ENCODE measurements around the gene COL10A1.
A peak's percentile ranks its signal among the peaks of the same experiment; 100 is the strongest.
"Not testable (repeated sequence)": the region's sequence is repeated elsewhere in the genome, so short reads cannot be mapped to it uniquely, and the experiment has no call there.

Gene COL10A1

GRCh38 chr6:116120430-116120829 lies 5.5 kb downstream of the COL10A1 start:
- DNase-seq (ENCODE audit: low spot score): no peak

- DNase-seq (ENCODE audit: low spot score): no peak
Measured at GRCh38 chr6:116118608-116119007, 7.3 kb downstream of the COL10A1 start.

- no peak for DNase-seq (ENCODE audit: low spot score)
Measured at GRCh38 chr6:116115781-116116180, 10.2 kb downstream of the COL10A1 start.

- no peak for DNase-seq (ENCODE audit: low spot score)
Measured at GRCh38 chr6:116113386-116113785, 12.5 kb downstream of the COL10A1 start.

- no peak for DNase-seq (ENCODE audit: low spot score)
Measured at GRCh38 chr6:116111552-116112528, 14.1 kb downstream of the COL10A1 start.

- DNase-seq (ENCODE audit: low spot score): no peak
Measured at GRCh38 chr6:116108836-116109235, 17.1 kb downstream of the COL10A1 start.

GRCh38 chr6:116106146-116106545 lies 19.8 kb downstream of the COL10A1 start:
- DNase-seq (ENCODE audit: low spot score): no peak

GRCh38 chr6:116105247-116105646 lies 20.7 kb downstream of the COL10A1 start:
- no peak for DNase-seq (ENCODE audit: low spot score)

- DNase-seq (ENCODE audit: low spot score): no peak
Measured at GRCh38 chr6:116104636-116105035, 21.3 kb downstream of the COL10A1 start.

GRCh38 chr6:116102873-116103272 lies 23.1 kb downstream of the COL10A1 start:
- no peak for DNase-seq (ENCODE audit: low spot score)

- no peak for DNase-seq (ENCODE audit: low spot score)
Measured at GRCh38 chr6:116101790-116102189, 24.1 kb downstream of the COL10A1 start.

GRCh38 chr6:116101302-116101718 lies 24.6 kb downstream of the COL10A1 start:
- no peak for DNase-seq (ENCODE audit: low spot score)

GRCh38 chr6:116100419-116101301 lies 25.3 kb downstream of the COL10A1 start, which contains the start of gene NT5DC1:
NT5DC1 (plus strand) TSS chr6:116100853; CDS start chr6:116100931, 78 bp downstream.
- DNase-seq (ENCODE audit: low spot score): peak; percentile 89

GRCh38 chr6:116099036-116099435 lies 26.9 kb downstream of the COL10A1 start:
- no peak for DNase-seq (ENCODE audit: low spot score)

- no peak for DNase-seq (ENCODE audit: low spot score)
Measured at GRCh38 chr6:116096979-116097816, 28.7 kb downstream of the COL10A1 start.

- DNase-seq (ENCODE audit: low spot score): not testable (repeated sequence)
Measured at GRCh38 chr6:116096048-116096759, 29.7 kb downstream of the COL10A1 start.

- no peak for DNase-seq (ENCODE audit: low spot score)
Measured at GRCh38 chr6:116094041-116094440, 31.9 kb downstream of the COL10A1 start.

GRCh38 chr6:116090251-116090650 lies 35.7 kb downstream of the COL10A1 start:
- no peak for DNase-seq (ENCODE audit: low spot score)

GRCh38 chr6:116088946-116089345 lies 37.0 kb downstream of the COL10A1 start:
- DNase-seq (ENCODE audit: low spot score): no peak

- no peak for DNase-seq (ENCODE audit: low spot score)
Measured at GRCh38 chr6:116087437-116088027, 38.4 kb downstream of the COL10A1 start.

GRCh38 chr6:116084284-116084683 lies 41.6 kb downstream of the COL10A1 start:
- no peak for DNase-seq (ENCODE audit: low spot score)

Data from ecto neural progenitor cell (in vitro differentiated cells).